Hepatocyte (in vitro differentiated cells): ENCODE measurements around the gene PMEPA1.

Experiments
- EZH2 ChIP-seq: fragments of 200-600 bp; sonication (generic); IDR thresholded peaks from 2 replicates; pipeline ENCODE4 v1.6.1; 2016; ENCODE audit warnings: antibody characterized with exemption, mild to moderate bottlenecking, borderline replicate concordance
- EZH2phosphoT487 ChIP-seq: fragments of 200-600 bp; sonication (generic); IDR thresholded peaks from one replicate; pipeline ENCODE4 v1.6.1; 2018; ENCODE audit warnings: antibody characterized with exemption, mild to moderate bottlenecking, low read depth, moderate library complexity; ENCODE audit not compliant: unreplicated experiment, severe bottlenecking
- TF ChIP-seq, protein P1 (sequence below): fragments of 200-600 bp; sonication (generic); IDR thresholded peaks from 2 replicates; pipeline ENCODE4 v1.5.1; 2016; ENCODE audit warnings: antibody characterized with exemption, mild to moderate bottlenecking; ENCODE audit not compliant: poor library complexity

GRCh38 chr20:57617079-57617795, 92.6 kb downstream of the PMEPA1 start:
- TF ChIP-seq, protein P1, sequence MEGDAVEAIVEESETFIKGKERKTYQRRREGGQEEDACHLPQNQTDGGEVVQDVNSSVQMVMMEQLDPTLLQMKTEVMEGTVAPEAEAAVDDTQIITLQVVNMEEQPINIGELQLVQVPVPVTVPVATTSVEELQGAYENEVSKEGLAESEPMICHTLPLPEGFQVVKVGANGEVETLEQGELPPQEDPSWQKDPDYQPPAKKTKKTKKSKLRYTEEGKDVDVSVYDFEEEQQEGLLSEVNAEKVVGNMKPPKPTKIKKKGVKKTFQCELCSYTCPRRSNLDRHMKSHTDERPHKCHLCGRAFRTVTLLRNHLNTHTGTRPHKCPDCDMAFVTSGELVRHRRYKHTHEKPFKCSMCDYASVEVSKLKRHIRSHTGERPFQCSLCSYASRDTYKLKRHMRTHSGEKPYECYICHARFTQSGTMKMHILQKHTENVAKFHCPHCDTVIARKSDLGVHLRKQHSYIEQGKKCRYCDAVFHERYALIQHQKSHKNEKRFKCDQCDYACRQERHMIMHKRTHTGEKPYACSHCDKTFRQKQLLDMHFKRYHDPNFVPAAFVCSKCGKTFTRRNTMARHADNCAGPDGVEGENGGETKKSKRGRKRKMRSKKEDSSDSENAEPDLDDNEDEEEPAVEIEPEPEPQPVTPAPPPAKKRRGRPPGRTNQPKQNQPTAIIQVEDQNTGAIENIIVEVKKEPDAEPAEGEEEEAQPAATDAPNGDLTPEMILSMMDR, result no peak
- TF ChIP-seq EZH2 (no peak), EZH2phosphoT487 (no peak)
